K562 (cell line): ENCODE measurements around the gene MACROD2. TPM values are rescaled to one million over a fixed set of nuclear protein-coding genes. Genes with fewer than 3 reads are reported as not detected.

Experiments used
- ATAC-seq: fragments of 200-7000 bp; cut with Tn5 transposase; 3 replicates; pipeline ENCODE4 v1.9.1; 2020; ENCODE audit warnings: moderate library complexity
- BruUV-seq: library from RNA; stranded (reverse); fragments of 400-500 nt; replicated peaks from 2 replicates; lab custom pipeline; 2021; lab: Mats Ljungman, UMichigan
- CTCF ChIA-PET: fragments of 300-600 bp; formaldehyde crosslinking; extraction: SDS; loops from one replicate; lab custom pipeline; 2021; ENCODE audit warnings: low intra/inter-chr PET ratio; lab: Yijun Ruan, JAX
- POLR2A ChIA-PET: fragments of 300-600, 350-650 bp; sonication (Branson Sonifier 250); formaldehyde crosslinking; extraction: SDS; loops from one replicate; lab custom pipeline; 2021; ENCODE audit warnings: antibody characterized with exemption, inconsistent platforms; lab: Yijun Ruan, JAX
- DNase-seq, 4 experiments: peaks; one replicate each; pipeline versions ENCODE4 v3.0.0 to v3.0.0-alpha.2; 2011 to 2018; ENCODE audit warnings: low spot score in 3 of 4, mixed read lengths in 3 of 4; ENCODE audit errors: extremely low read depth in 1 of 4
- FAIRE-seq: peaks from 2 replicates; lab custom pipeline; 2011; peaks lifted over from hg19 to GRCh38; lab: Jason Lieb, UNC
- H2AFZ ChIP-seq: 2 replicates; pipeline ENCODE4 v1.6.0; 2011; ENCODE audit warnings: low read depth, low read length, control low read depth, inconsistent platforms
- H3K27ac ChIP-seq: fragments of 200-600 bp; 3 replicates; pipeline ENCODE4 v1.8.0; 2011; ENCODE audit warnings: low read depth, mild to moderate bottlenecking, control low read depth, inconsistent platforms, low read length, moderate library complexity, mixed read lengths; ENCODE audit errors: extremely low read depth
- H3K27me3 ChIP-seq, 2 experiments: fragments of 300-600 bp in 1 of 2; 2 replicates in 1 of 2; 3 replicates in 1 of 2; pipeline versions ENCODE4 v1.6.0 to v1.8.0; 2011; ENCODE audit warnings: inconsistent platforms in 2 of 2, low read length in 2 of 2, mild to moderate bottlenecking in 1 of 2, mixed read lengths in 1 of 2, moderate library complexity in 1 of 2; ENCODE audit not compliant: control insufficient read depth in 2 of 2, insufficient read depth in 2 of 2
- H3K36me3 ChIP-seq: fragments of 300-600 bp; 3 replicates; pipeline ENCODE4 v1.8.0; 2011; ENCODE audit warnings: mild to moderate bottlenecking, low read length, inconsistent platforms; ENCODE audit not compliant: control insufficient read depth, insufficient read depth
- H3K4me1 ChIP-seq, 2 experiments: fragments of 200-600 bp in 1 of 2; replicated peaks in 1 of 2; 2 replicates in 1 of 2; 3 replicates in 1 of 2; pipeline versions ENCODE4 v1.5.1 to v1.8.0; 2011; ENCODE audit warnings: inconsistent platforms in 2 of 2, low read length in 2 of 2, mild to moderate bottlenecking in 1 of 2, mixed read lengths in 1 of 2, moderate library complexity in 1 of 2; ENCODE audit not compliant: control insufficient read depth in 2 of 2, insufficient read depth in 2 of 2
- H3K4me2 ChIP-seq: 2 replicates; pipeline ENCODE4 v1.6.1; 2011; ENCODE audit warnings: low read length, control low read depth, inconsistent platforms, mixed read lengths; ENCODE audit not compliant: insufficient read depth
- H3K4me3 ChIP-seq: fragments of 200-600 bp; sonication (generic), shearing (Covaris generic); 2 replicates; pipeline ENCODE4 v1.5.1; 2016; ENCODE audit warnings: control low read depth, inconsistent platforms
- H3K79me2 ChIP-seq: fragments of 200-600 bp; 3 replicates; pipeline ENCODE4 v1.8.0; 2011; ENCODE audit warnings: low read length, inconsistent platforms; ENCODE audit not compliant: control insufficient read depth, insufficient read depth
- H3K9ac ChIP-seq, 2 experiments: 2 replicates each; pipeline versions ENCODE4 v1.6.0 to v1.6.1; 2011; ENCODE audit warnings: low read depth in 2 of 2, low read length in 2 of 2, control low read depth in 1 of 2, inconsistent platforms in 1 of 2, mild to moderate bottlenecking in 1 of 2, mixed read lengths in 1 of 2; ENCODE audit not compliant: insufficient read depth in 1 of 2
- H3K9me1 ChIP-seq: one replicate; pipeline ENCODE4 v1.6.0; 2011; ENCODE audit warnings: inconsistent platforms, mild to moderate bottlenecking, low read length, moderate library complexity; ENCODE audit not compliant: control insufficient read depth, insufficient read depth
- H3K9me3 ChIP-seq: replicated peaks from 2 replicates; pipeline ENCODE4 v1.5.1; 2011; ENCODE audit warnings: low read depth, low read length, inconsistent platforms; ENCODE audit not compliant: control insufficient read depth, insufficient read depth
- H4K20me1 ChIP-seq: replicated peaks from 2 replicates; pipeline ENCODE4 v1.6.1; 2011; ENCODE audit warnings: low read length, inconsistent platforms, mixed read lengths; ENCODE audit not compliant: control insufficient read depth, insufficient read depth
- ARID4B ChIP-seq: sonication (generic); formaldehyde crosslinking; IDR thresholded peaks from 2 replicates; pipeline ENCODE4 v1.8.0; 2022; ENCODE audit warnings: mild to moderate bottlenecking, missing genetic modification reagents
- ETV6 ChIP-seq, 3 experiments: fragments of 150-350 bp in 1 of 3; sonication (generic) in 1 of 3; formaldehyde crosslinking in 1 of 3; IDR thresholded peaks; 2 replicates each; pipeline versions ENCODE4 v1.6.1 to v1.8.0; 2014 to 2022; ENCODE audit warnings: borderline replicate concordance in 2 of 3, low read depth in 2 of 3, antibody characterized with exemption in 1 of 3, low read length in 1 of 3, mild to moderate bottlenecking in 1 of 3, missing genetic modification reagents in 1 of 3
- HMGN3 ChIP-seq: IDR thresholded peaks from 2 replicates; pipeline ENCODE4 v1.6.1; 2011; ENCODE audit warnings: borderline replicate concordance, low read depth, mild to moderate bottlenecking, mixed read lengths, low read length; ENCODE audit not compliant: insufficient read length; ENCODE audit errors: extremely low read depth
- HOXB6 ChIP-seq: fragments of 250-450 bp; sonication (Bioruptor Pico); IDR thresholded peaks from 2 replicates; pipeline ENCODE4 v1.5.1; 2022; ENCODE audit warnings: mild to moderate bottlenecking, borderline replicate concordance
- TEAD1 ChIP-seq, 2 experiments: fragments of 450-650 bp in 1 of 2; sonication (generic) in 1 of 2; formaldehyde crosslinking; IDR thresholded peaks; 2 replicates each; pipeline versions ENCODE4 v1.4.0 to v1.8.0; 2020 to 2022; ENCODE audit warnings: mild to moderate bottlenecking in 2 of 2, missing genetic modification reagents in 1 of 2
- ZBTB40 ChIP-seq, 2 experiments: fragments of 450-650 bp in 1 of 2; sonication (generic) in 1 of 2; formaldehyde crosslinking in 1 of 2; IDR thresholded peaks; 2 replicates each; pipeline versions ENCODE4 v1.7.1 to v1.9.0; 2016 to 2022; ENCODE audit warnings: inconsistent platforms in 1 of 2, mild to moderate bottlenecking in 1 of 2, missing genetic modification reagents in 1 of 2
- ZNF778 ChIP-seq: fragments of 450-650 bp; formaldehyde crosslinking; IDR thresholded peaks from 2 replicates; pipeline ENCODE4 v1.4.0; 2020; ENCODE audit warnings: mild to moderate bottlenecking, moderate library complexity
- WGBS: fragments of 100-300 bp; shearing (Covaris generic); methylation state at CpG from one replicate; pipeline ENCODE4 v1.1.6; 2016; ENCODE audit warnings: low coverage, mixed read lengths; ENCODE audit not compliant: insufficient coverage; ENCODE audit errors: missing lambda C conversion rate; 5-methylcytosine and 5-hydroxymethylcytosine counted together
- in situ Hi-C: fragments of 300-500 bp; cut with MboI; formaldehyde crosslinking; loops from 4 replicates; pipeline ENCODE4 v1.15.0; 2018; ENCODE audit warnings: inconsistent platforms, mixed read lengths
- intact Hi-C: fragments of 100-400 bp; cut with micrococcal nuclease; formaldehyde crosslinking; loops from 2 replicates; pipeline ENCODE4 v1.14.2; 2022
- polyA plus RNA-seq, 8 experiments: library from polyadenylated mRNA; depleted of rRNA in 4 of 8; stranded (reverse) in 5 of 8; unstranded in 3 of 8; fragments of >200 nt; fragmentation: Nextera tagmentation in 2 of 8; fragmentation: Illumina TruSeq in 1 of 8; extraction: Ambion mirVana in 2 of 8; extraction: Trizol in 1 of 8; gene quantifications; 2 replicates each; pipeline versions ENCODE4 v1.2.1 to v1.2.3, GENCODE V29; 2011 to 2014; ENCODE audit warnings: inconsistent platforms in 1 of 8, missing spikeins in 1 of 8
- total RNA-seq, 7 experiments: library from RNA; depleted of rRNA in 6 of 7; stranded (reverse); fragments of >200 nt in 6 of 7; fragmentation: Illumina TruSeq in 2 of 7; extraction: Trizol in 2 of 7; gene quantifications; 2 replicates each; pipeline versions ENCODE4 v1.2.1 to v1.2.3, GENCODE V29; 2011 to 2021; ENCODE audit warnings: low replicate concordance in 1 of 7

The MACROD2 gene
- total and polyA plus RNA-seq, 9 of the 15 experiments (the other 6 are each of a cell fraction or from before 2014, with no cell fraction given) = not detected

- ChIA-PET POLR2A (interaction anchor here (0.6 kb wide), 1 partner anchor 1409 kb away, joined by 4 read pairs; no protein-coding TSS in a partner anchor), CTCF (no interaction called here)
- no peak for TF ChIP-seq HMGN3
- TF ChIP-seq HOXB6 = no peak
- no peak for TF ChIP-seq ETV6 (IDR thresholded peaks at IDR 0.05; ENCODE audit: borderline replicate concordance in 1 of 2, low read depth in 2 of 2, low read length in 1 of 2)
- no peak for TF ChIP-seq ETV6 (CRISPR knock-in tag; IDR thresholded peaks at IDR 0.05; ENCODE audit: borderline replicate concordance)
- no peak for TF ChIP-seq ARID4B (CRISPR knock-in tag)
- no peak for TF ChIP-seq ZNF778
- no peak for TF ChIP-seq TEAD1 (CRISPR knock-in tag; IDR thresholded peaks at IDR 0.05)
- TF ChIP-seq ZBTB40 (IDR thresholded peaks at IDR 0.05) = no peak
- TF ChIP-seq ZBTB40 (CRISPR knock-in tag; IDR thresholded peaks at IDR 0.05) = no peak
Measured at GRCh38 chr20:15415908-15416307, 1420.6 kb downstream of the MACROD2 start.

More at GRCh38 chr20:15415908-15416307, 1420.6 kb downstream of the MACROD2 start:
- no peaks in the 10 kb centered on the region for H3K79me2 ChIP-seq
- H3K36me3 ChIP-seq = no peaks in the 10 kb centered on the region
- no peaks in the 10 kb centered on the region for H3K27me3 ChIP-seq
- H3K9ac ChIP-seq = no peak overlapping the region
- no peaks in the 10 kb centered on the region for H3K4me1 ChIP-seq
- intact Hi-C loops (no loop called here), in situ Hi-C loops (no loop called here)
- no peak overlapping the region for H3K27ac ChIP-seq
- no peak for ATAC-seq
- no peak overlapping the region for H2AFZ ChIP-seq
- H4K20me1 ChIP-seq = no peaks in the 10 kb centered on the region
- no peaks in the 10 kb centered on the region for H3K9me1 ChIP-seq
- 0% methylated on average over 2 of the region's 2 CpGs for WGBS
- no peak overlapping the region for H3K4me3 ChIP-seq
- BruUV-seq = no TSS peak
- no peak overlapping the region for H3K4me2 ChIP-seq
- no peaks in the 10 kb centered on the region for H3K9me3 ChIP-seq
- no peak for FAIRE-seq
- no peak for DNase-seq
